Measurements from ENCODE around the gene BRSK1. TPM values are rescaled to one million over a fixed set of nuclear protein-coding genes. Genes with fewer than 3 reads are reported as not detected.

Gene BRSK1
- total and polyA plus RNA-seq, 2 of the 8 experiments (the other 6 are each of a cell fraction or from before 2014, with no cell fraction given) = 27.6 to 32.7 TPM

DNA sequence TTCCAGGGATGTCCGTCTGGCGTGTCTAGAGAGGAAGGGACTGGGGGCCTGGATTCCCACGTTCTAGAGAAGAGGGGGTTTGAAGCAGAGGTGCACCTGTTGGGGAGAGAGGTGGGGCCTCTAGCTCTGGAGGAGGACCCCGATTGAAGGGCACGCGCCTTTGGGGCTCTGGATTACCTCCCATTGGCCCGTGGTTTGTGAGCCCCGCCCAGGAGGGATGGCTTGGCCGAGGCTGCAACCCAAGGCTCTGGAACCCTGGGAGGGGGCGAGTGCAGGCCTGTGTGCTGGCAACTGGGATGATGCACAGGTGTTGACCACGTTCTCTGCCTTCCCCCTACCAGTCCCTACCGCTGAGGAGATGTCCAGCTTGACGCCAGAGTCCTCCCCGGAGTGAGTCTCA lies 21.2 kb downstream of the BRSK1 start (continued):
- TF ChIP-seq, protein P1, sequence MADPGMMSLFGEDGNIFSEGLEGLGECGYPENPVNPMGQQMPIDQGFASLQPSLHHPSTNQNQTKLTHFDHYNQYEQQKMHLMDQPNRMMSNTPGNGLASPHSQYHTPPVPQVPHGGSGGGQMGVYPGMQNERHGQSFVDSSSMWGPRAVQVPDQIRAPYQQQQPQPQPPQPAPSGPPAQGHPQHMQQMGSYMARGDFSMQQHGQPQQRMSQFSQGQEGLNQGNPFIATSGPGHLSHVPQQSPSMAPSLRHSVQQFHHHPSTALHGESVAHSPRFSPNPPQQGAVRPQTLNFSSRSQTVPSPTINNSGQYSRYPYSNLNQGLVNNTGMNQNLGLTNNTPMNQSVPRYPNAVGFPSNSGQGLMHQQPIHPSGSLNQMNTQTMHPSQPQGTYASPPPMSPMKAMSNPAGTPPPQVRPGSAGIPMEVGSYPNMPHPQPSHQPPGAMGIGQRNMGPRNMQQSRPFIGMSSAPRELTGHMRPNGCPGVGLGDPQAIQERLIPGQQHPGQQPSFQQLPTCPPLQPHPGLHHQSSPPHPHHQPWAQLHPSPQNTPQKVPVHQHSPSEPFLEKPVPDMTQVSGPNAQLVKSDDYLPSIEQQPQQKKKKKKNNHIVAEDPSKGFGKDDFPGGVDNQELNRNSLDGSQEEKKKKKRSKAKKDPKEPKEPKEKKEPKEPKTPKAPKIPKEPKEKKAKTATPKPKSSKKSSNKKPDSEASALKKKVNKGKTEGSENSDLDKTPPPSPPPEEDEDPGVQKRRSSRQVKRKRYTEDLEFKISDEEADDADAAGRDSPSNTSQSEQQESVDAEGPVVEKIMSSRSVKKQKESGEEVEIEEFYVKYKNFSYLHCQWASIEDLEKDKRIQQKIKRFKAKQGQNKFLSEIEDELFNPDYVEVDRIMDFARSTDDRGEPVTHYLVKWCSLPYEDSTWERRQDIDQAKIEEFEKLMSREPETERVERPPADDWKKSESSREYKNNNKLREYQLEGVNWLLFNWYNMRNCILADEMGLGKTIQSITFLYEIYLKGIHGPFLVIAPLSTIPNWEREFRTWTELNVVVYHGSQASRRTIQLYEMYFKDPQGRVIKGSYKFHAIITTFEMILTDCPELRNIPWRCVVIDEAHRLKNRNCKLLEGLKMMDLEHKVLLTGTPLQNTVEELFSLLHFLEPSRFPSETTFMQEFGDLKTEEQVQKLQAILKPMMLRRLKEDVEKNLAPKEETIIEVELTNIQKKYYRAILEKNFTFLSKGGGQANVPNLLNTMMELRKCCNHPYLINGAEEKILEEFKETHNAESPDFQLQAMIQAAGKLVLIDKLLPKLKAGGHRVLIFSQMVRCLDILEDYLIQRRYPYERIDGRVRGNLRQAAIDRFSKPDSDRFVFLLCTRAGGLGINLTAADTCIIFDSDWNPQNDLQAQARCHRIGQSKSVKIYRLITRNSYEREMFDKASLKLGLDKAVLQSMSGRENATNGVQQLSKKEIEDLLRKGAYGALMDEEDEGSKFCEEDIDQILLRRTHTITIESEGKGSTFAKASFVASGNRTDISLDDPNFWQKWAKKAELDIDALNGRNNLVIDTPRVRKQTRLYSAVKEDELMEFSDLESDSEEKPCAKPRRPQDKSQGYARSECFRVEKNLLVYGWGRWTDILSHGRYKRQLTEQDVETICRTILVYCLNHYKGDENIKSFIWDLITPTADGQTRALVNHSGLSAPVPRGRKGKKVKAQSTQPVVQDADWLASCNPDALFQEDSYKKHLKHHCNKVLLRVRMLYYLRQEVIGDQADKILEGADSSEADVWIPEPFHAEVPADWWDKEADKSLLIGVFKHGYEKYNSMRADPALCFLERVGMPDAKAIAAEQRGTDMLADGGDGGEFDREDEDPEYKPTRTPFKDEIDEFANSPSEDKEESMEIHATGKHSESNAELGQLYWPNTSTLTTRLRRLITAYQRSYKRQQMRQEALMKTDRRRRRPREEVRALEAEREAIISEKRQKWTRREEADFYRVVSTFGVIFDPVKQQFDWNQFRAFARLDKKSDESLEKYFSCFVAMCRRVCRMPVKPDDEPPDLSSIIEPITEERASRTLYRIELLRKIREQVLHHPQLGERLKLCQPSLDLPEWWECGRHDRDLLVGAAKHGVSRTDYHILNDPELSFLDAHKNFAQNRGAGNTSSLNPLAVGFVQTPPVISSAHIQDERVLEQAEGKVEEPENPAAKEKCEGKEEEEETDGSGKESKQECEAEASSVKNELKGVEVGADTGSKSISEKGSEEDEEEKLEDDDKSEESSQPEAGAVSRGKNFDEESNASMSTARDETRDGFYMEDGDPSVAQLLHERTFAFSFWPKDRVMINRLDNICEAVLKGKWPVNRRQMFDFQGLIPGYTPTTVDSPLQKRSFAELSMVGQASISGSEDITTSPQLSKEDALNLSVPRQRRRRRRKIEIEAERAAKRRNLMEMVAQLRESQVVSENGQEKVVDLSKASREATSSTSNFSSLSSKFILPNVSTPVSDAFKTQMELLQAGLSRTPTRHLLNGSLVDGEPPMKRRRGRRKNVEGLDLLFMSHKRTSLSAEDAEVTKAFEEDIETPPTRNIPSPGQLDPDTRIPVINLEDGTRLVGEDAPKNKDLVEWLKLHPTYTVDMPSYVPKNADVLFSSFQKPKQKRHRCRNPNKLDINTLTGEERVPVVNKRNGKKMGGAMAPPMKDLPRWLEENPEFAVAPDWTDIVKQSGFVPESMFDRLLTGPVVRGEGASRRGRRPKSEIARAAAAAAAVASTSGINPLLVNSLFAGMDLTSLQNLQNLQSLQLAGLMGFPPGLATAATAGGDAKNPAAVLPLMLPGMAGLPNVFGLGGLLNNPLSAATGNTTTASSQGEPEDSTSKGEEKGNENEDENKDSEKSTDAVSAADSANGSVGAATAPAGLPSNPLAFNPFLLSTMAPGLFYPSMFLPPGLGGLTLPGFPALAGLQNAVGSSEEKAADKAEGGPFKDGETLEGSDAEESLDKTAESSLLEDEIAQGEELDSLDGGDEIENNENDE (IDR thresholded peaks at IDR 0.05; ENCODE audit: insufficient replicate concordance, low read length) = no peak
- TF ChIP-seq NRF1 (IDR thresholded peaks at IDR 0.05; ENCODE audit: low read depth, low read length) = no peak
- no peak for TF ChIP-seq CBX8 (IDR thresholded peaks at IDR 0.05; ENCODE audit: borderline replicate concordance, low read depth, low read length)
- no peak for TF ChIP-seq TCF12 (IDR thresholded peaks at IDR 0.05; ENCODE audit: low read depth, low read length)
- TF ChIP-seq CHD1 (IDR thresholded peaks at IDR 0.05; ENCODE audit: low read depth, low read length) = no peak
- no peak for TF ChIP-seq TAF7 (optimal IDR thresholded peaks at IDR 0.05; ENCODE audit: borderline replicate concordance, low read depth, low read length)
- TF ChIP-seq, protein P2, sequence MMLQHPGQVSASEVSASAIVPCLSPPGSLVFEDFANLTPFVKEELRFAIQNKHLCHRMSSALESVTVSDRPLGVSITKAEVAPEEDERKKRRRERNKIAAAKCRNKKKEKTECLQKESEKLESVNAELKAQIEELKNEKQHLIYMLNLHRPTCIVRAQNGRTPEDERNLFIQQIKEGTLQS (IDR thresholded peaks at IDR 0.05; ENCODE audit: insufficient read depth, low read depth, low read length) = no peak
- no peak for TF ChIP-seq SAP30 (IDR thresholded peaks at IDR 0.05; ENCODE audit: insufficient read depth, insufficient replicate concordance, low read length)
- no peak for TF ChIP-seq SIN3A (conservative IDR thresholded peaks at IDR 0.05 in 1 of 2, IDR thresholded peaks at IDR 0.05 in 1 of 2; ENCODE audit: low read depth in 1 of 2, low read length in 2 of 2)
- no peak for TF ChIP-seq RBBP5 (IDR thresholded peaks at IDR 0.05; ENCODE audit: borderline replicate concordance, low read depth, low read length)
- TF ChIP-seq TAF1 (IDR thresholded peaks at IDR 0.05; ENCODE audit: low read depth, low read length) = no peak
